H1 (cell line): ENCODE data around the gene SLC27A5. TPM values are rescaled to one million over a fixed set of nuclear protein-coding genes. Genes with fewer than 3 reads are reported as not detected.

Source experiments
- CTCF ChIA-PET: fragments of 300-600 bp; sonication (Branson Sonifier 250); formaldehyde crosslinking; loops from one replicate; lab custom pipeline; 2021; ENCODE audit not compliant: partially characterized antibody; lab: Charles Lee
- POLR2A ChIA-PET: fragments of 300-600 bp; sonication (Branson Sonifier 250); formaldehyde crosslinking; loops from one replicate; lab custom pipeline; 2021; ENCODE audit warnings: inconsistent platforms; ENCODE audit not compliant: partially characterized antibody; lab: Charles Lee
- DNase-seq, 2 experiments: peaks; one replicate each; pipeline versions ENCODE4 v3.0.0 to v3.0.0-alpha.2; 2010 to 2022; ENCODE audit warnings: low spot score in 2 of 2, low read depth in 1 of 2, mixed read lengths in 1 of 2
- FAIRE-seq: peaks from 2 replicates; lab custom pipeline; 2011; peaks lifted over from hg19 to GRCh38; lab: Jason Lieb, UNC
- H2AFZ ChIP-seq: 2 replicates; pipeline ENCODE4 v1.8.1; 2012; ENCODE audit warnings: low read length, inconsistent platforms
- H2AK5ac ChIP-seq: 2 replicates; pipeline ENCODE4 v1.6.1; 2013; ENCODE audit warnings: low read depth, low read length
- H2BK120ac ChIP-seq: replicated peaks from 2 replicates; pipeline ENCODE3; 2013; ENCODE audit warnings: low read depth, low read length, inconsistent platforms
- H2BK12ac ChIP-seq: 2 replicates; pipeline ENCODE4 v1.6.1; 2013; ENCODE audit warnings: low read depth, low read length
- H2BK15ac ChIP-seq: 2 replicates; pipeline ENCODE4 v1.6.1; 2013; ENCODE audit warnings: low read length
- H2BK20ac ChIP-seq: 2 replicates; pipeline ENCODE4 v1.6.1; 2013; ENCODE audit warnings: low read length
- H2BK5ac ChIP-seq: 2 replicates; pipeline ENCODE4 v1.6.1; 2013; ENCODE audit warnings: low read depth, low read length
- H3K14ac ChIP-seq: 2 replicates; pipeline ENCODE4 v1.6.1; 2013; ENCODE audit warnings: inconsistent platforms; ENCODE audit not compliant: insufficient read length
- H3K18ac ChIP-seq: 2 replicates; pipeline ENCODE4 v1.6.1; 2013; ENCODE audit warnings: low read length; ENCODE audit errors: extremely low read depth
- H3K23ac ChIP-seq: 2 replicates; pipeline ENCODE4 v1.6.1; 2013; ENCODE audit warnings: inconsistent platforms; ENCODE audit not compliant: insufficient read length
- H3K23me2 ChIP-seq: 2 replicates; pipeline ENCODE4 v1.6.1; 2013; ENCODE audit warnings: low read depth, low read length
- H3K27ac ChIP-seq: 2 replicates; pipeline ENCODE4 v1.6.1; 2011; ENCODE audit warnings: low read depth, low read length, inconsistent platforms
- H3K27me3 ChIP-seq, 4 experiments: replicated peaks in 1 of 4; 1 replicate in 1 of 4; 2 replicates in 3 of 4; pipeline versions ENCODE4 v1.6.1 to v1.8.1; 2011 to 2013; ENCODE audit warnings: low read length in 3 of 4, mild to moderate bottlenecking in 3 of 4, inconsistent platforms in 2 of 4, mixed read lengths in 2 of 4, moderate library complexity in 1 of 4; ENCODE audit not compliant: control insufficient read depth in 3 of 4, insufficient read depth in 3 of 4; ENCODE audit errors: extremely low read depth in 1 of 4
- H3K36me3 ChIP-seq, 4 experiments: 2 replicates each; pipeline versions ENCODE4 v1.6.1 to v1.8.1; 2011 to 2013; ENCODE audit warnings: mild to moderate bottlenecking in 4 of 4, low read length in 3 of 4, moderate library complexity in 2 of 4, control low read depth in 1 of 4, inconsistent platforms in 1 of 4; ENCODE audit not compliant: insufficient read depth in 4 of 4, control insufficient read depth in 2 of 4
- H3K4ac ChIP-seq: replicated peaks from 2 replicates; pipeline ENCODE3; 2013; ENCODE audit warnings: low read length, low read depth, mixed read lengths, inconsistent platforms; ENCODE audit not compliant: insufficient read length
- H3K4me1 ChIP-seq, 4 experiments: replicated peaks in 1 of 4; 1 replicate in 1 of 4; 2 replicates in 3 of 4; pipeline versions ENCODE4 v1.6.1 to v1.8.1; 2011 to 2013; ENCODE audit warnings: low read length in 3 of 4, inconsistent platforms in 2 of 4, mixed read lengths in 1 of 4; ENCODE audit not compliant: insufficient read depth in 4 of 4, control insufficient read depth in 3 of 4
- H3K4me2 ChIP-seq, 2 experiments: 2 replicates each; pipeline versions ENCODE4 v1.6.1 to v1.8.1; 2011 to 2013; ENCODE audit warnings: low read depth in 2 of 2, low read length in 2 of 2, control low read depth in 1 of 2, inconsistent platforms in 1 of 2, mild to moderate bottlenecking in 1 of 2; ENCODE audit not compliant: insufficient read depth in 1 of 2
- H3K4me3 ChIP-seq, 4 experiments: fragments of 200-600, 300-600 bp in 1 of 4; sonication (generic), shearing (Covaris generic), sonication (Bioruptor Twin) in 1 of 4; 2 replicates each; pipeline versions ENCODE4 v1.5.1 to v1.8.1; 2011 to 2016; ENCODE audit warnings: low read length in 4 of 4, low read depth in 3 of 4, control low read depth in 2 of 4, inconsistent platforms in 2 of 4, mild to moderate bottlenecking in 2 of 4, mixed read lengths in 1 of 4, moderate library complexity in 1 of 4; ENCODE audit not compliant: insufficient read depth in 2 of 4; ENCODE audit errors: extremely low read depth in 1 of 4
- H3K56ac ChIP-seq: replicated peaks from 2 replicates; pipeline ENCODE3; 2013; ENCODE audit warnings: low read depth, mild to moderate bottlenecking, mixed read lengths, low read length, inconsistent platforms; ENCODE audit not compliant: insufficient read length
- H3K79me1 ChIP-seq: 2 replicates; pipeline ENCODE4 v1.6.1; 2013; ENCODE audit warnings: low read depth, low read length, control low read depth
- H3K79me2 ChIP-seq, 2 experiments: 2 replicates each; pipeline versions ENCODE4 v1.6.1 to v1.8.1; 2012 to 2013; ENCODE audit warnings: low read length in 2 of 2, mild to moderate bottlenecking in 2 of 2, inconsistent platforms in 1 of 2; ENCODE audit not compliant: insufficient read depth in 2 of 2, control insufficient read depth in 1 of 2
- H3K9ac ChIP-seq, 4 experiments: replicated peaks in 1 of 4; 1 replicate in 1 of 4; 2 replicates in 3 of 4; pipeline versions ENCODE4 v1.6.1 to v1.8.1; 2011 to 2013; ENCODE audit warnings: low read depth in 3 of 4, low read length in 3 of 4, control low read depth in 2 of 4, mild to moderate bottlenecking in 2 of 4, moderate library complexity in 2 of 4, inconsistent platforms in 1 of 4; ENCODE audit errors: extremely low read depth in 1 of 4
- H3K9me3 ChIP-seq, 2 experiments: 2 replicates each; pipeline versions ENCODE4 v1.6.1 to v1.8.1; 2012 to 2013; ENCODE audit warnings: mild to moderate bottlenecking in 2 of 2, moderate library complexity in 2 of 2, control low read depth in 1 of 2, inconsistent platforms in 1 of 2, low read depth in 1 of 2, low read length in 1 of 2, mixed read lengths in 1 of 2; ENCODE audit not compliant: insufficient read depth in 2 of 2
- H4K20me1 ChIP-seq, 2 experiments: replicated peaks in 1 of 2; 2 replicates each; pipeline versions ENCODE3 to v1.8.1; 2011 to 2013; ENCODE audit warnings: inconsistent platforms in 2 of 2, low read length in 2 of 2, mild to moderate bottlenecking in 1 of 2; ENCODE audit not compliant: insufficient read depth in 2 of 2, control insufficient read depth in 1 of 2
- H4K5ac ChIP-seq: 2 replicates; pipeline ENCODE4 v1.6.1; 2013; ENCODE audit warnings: low read length, low read depth, mixed read lengths, inconsistent platforms; ENCODE audit not compliant: insufficient read length
- H4K8ac ChIP-seq: 2 replicates; pipeline ENCODE4 v1.8.0; 2013; ENCODE audit warnings: mild to moderate bottlenecking, moderate library complexity, low read length, inconsistent platforms; ENCODE audit not compliant: insufficient read depth; ENCODE audit errors: extremely low read depth
- H4K91ac ChIP-seq: replicated peaks from 2 replicates; pipeline ENCODE3; 2013; ENCODE audit warnings: low read length, mixed read lengths, inconsistent platforms; ENCODE audit not compliant: insufficient read length
- POLR2AphosphoS5 ChIP-seq: IDR thresholded peaks from 2 replicates; pipeline ENCODE4 v1.6.1; 2011; ENCODE audit warnings: low read depth, low read length
- RAD21 ChIP-seq, 2 experiments: IDR thresholded peaks in 1 of 2; conservative IDR thresholded peaks in 1 of 2; 2 replicates each; pipeline ENCODE4 v1.6.1; 2011; ENCODE audit warnings: low read depth in 2 of 2, low read length in 2 of 2, improper control_type of control experiment in 1 of 2, inconsistent platforms in 1 of 2, mild to moderate bottlenecking in 1 of 2, moderate library complexity in 1 of 2
- RFX5 ChIP-seq: IDR thresholded peaks from 2 replicates; pipeline ENCODE4 v1.6.1; 2011; ENCODE audit warnings: low read depth, low read length, improper control_type of control experiment, borderline replicate concordance
- SP2 ChIP-seq: IDR thresholded peaks from 2 replicates; pipeline ENCODE4 v1.6.1; 2012; ENCODE audit warnings: mild to moderate bottlenecking, low read length, inconsistent platforms
- TEAD4 ChIP-seq: IDR thresholded peaks from 2 replicates; pipeline ENCODE4 v1.6.1; 2012; ENCODE audit warnings: low read depth, low read length, inconsistent platforms, mixed read lengths
- WGBS, 2 experiments: shearing (Covaris generic) in 1 of 2; methylation state at CpG; one replicate each; pipeline versions ENCODE4 v1.1.6 to v1.1.7; 2013 to 2015; ENCODE audit warnings: low lambda C conversion rate in 2 of 2, mixed read lengths in 2 of 2, inconsistent platforms in 1 of 2, low coverage in 1 of 2, missing lambda C conversion rate in 1 of 2; ENCODE audit not compliant: insufficient replicate concordance in 2 of 2, insufficient coverage in 1 of 2, insufficient read length in 1 of 2; ENCODE audit errors: extremely low coverage in 1 of 2, missing lambda C conversion rate in 1 of 2; 5-methylcytosine and 5-hydroxymethylcytosine counted together
- polyA plus RNA-seq, 7 experiments: library from polyadenylated mRNA; depleted of rRNA in 3 of 7; stranded (reverse) in 5 of 7; unstranded in 2 of 7; fragments of >200 nt in 5 of 7; fragments of 200-250 nt in 2 of 7; gene quantifications; 1 replicate in 5 of 7; 2 replicates in 1 of 7; 4 replicates in 1 of 7; pipeline versions ENCODE4 v1.2.1 to v1.2.3, GENCODE V29; 2011 to 2013; ENCODE audit warnings: missing spikeins in 2 of 7, mixed read lengths in 2 of 7
- total RNA-seq: library from RNA; stranded (reverse); fragmentation: NEBNext Ultra II Directional; extraction: Animal tissue kit (Norgen Biotek cat#: 25700); gene quantifications from 2 replicates; pipeline ENCODE4 v1.2.1, GENCODE V29; 2021

SLC27A5 gene
- total and polyA plus RNA-seq, 2 of the 8 experiments (the other 6 are each of a cell fraction or from before 2014, with no cell fraction given) = 25.1 to 80.5 TPM

DNA sequence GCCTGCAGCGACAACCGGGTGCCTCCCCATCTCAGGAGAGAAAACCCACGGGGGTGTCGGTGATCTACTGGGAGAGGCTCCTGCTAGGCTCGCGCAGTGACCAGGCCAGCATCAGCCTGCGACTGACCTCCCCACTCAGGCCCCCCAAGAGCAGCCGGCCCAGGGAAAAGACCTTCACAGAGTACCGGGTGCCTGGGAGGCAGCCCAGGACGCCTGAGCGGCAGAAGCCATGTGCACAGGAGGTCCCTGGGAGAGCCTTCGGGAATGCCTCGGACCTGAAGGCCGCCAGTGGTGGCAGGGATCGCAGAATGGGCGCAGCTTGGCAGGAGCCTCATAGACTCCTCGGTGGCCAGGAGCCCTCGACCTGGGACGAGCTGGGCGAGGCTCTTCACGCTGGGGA lies 56.5 kb downstream of the SLC27A5 start:
- FAIRE-seq (no peak), DNase-seq (no peak)
- Histone ChIP-seq H3K4me1 (no peaks in the 10 kb centered on the region), H3K4me2 (no peak overlapping the region), H2BK12ac (no peak overlapping the region), H3K23ac (no peak overlapping the region), H3K79me1 (no peaks in the 10 kb centered on the region), H4K20me1 (no peaks in the 10 kb centered on the region), H4K5ac (no peak overlapping the region), H2BK15ac (no peak overlapping the region), H2AK5ac (no peak overlapping the region), H3K18ac (no peak overlapping the region), H3K4ac (no peak overlapping the region), H3K4me3 (no peak overlapping the region), H2BK5ac (no peak overlapping the region), H3K79me2 (no peaks in the 10 kb centered on the region; a peak in 1 of 4 replicates), H3K9ac (no peak overlapping the region), H2AFZ (no peak overlapping the region), H3K36me3 (peaks cover 0 to 5% (median 2%) of the 10 kb centered on the region in 4 experiments; a peak in 3 of 8 replicates), H2BK20ac (no peak overlapping the region), H3K56ac (no peak overlapping the region), H3K9me3 (no peaks in the 10 kb centered on the region), H3K27me3 (peaks cover 0 to 11% (median 6%) of the 10 kb centered on the region in 4 experiments; a peak in 3 of 7 replicates), H3K27ac (no peak overlapping the region), H4K8ac (no peak overlapping the region), H3K14ac (no peak overlapping the region), H4K91ac (no peak overlapping the region), H3K23me2 (peaks cover 5% of the 10 kb centered on the region; the same call in 1 of the 2 replicates), H2BK120ac (no peak overlapping the region)
- POLR2A ChIA-PET = interaction anchor here (1.5 kb wide), 1 partner anchor 60 kb away, joined by 6 read pairs; the partner anchor contains the start of gene RNF225
- 93% methylated on average over 16 of the region's 21 CpGs; no CpG with 5 or more reads in 1 of the 2 experiments for WGBS, 2 experiments
- CTCF ChIA-PET = interaction anchor here (1.9 kb wide), 1 partner anchor 126 kb away, joined by 5 read pairs; no protein-coding TSS in a partner anchor
- TF ChIP-seq SP2 (no peak), RFX5 (no peak), POLR2AphosphoS5 (no peak), TEAD4 (no peak), RAD21 (IDR thresholded peaks at IDR 0.05 in 1 of 2, conservative IDR thresholded peaks at IDR 0.05 in 1 of 2; ENCODE audit: low read depth in 2 of 2, low read length in 2 of 2) (no peak)
